Psoas muscle (tissue), 8 donors: ENCODE results near the gene FOXJ3. TPM values are rescaled to one million over a fixed set of nuclear protein-coding genes. Genes with fewer than 3 reads are reported as not detected.

ENCODE experiments used
- ATAC-seq, 4 donors: fragments of 200-7000 bp; cut with Tn5 transposase; one replicate each; pipeline ENCODE4 v1.9.1; 2020; ENCODE audit warnings: moderate library complexity in 3 of 4, mild to moderate bottlenecking in 2 of 4
- DNase-seq, 2 donors: peaks; one replicate each; pipeline ENCODE4 v3.0.0-alpha.2; 2020
- H3K27ac ChIP-seq: fragments of 200-600 bp; one replicate; pipeline ENCODE4 v1.8.0; 2022
- H3K27me3 ChIP-seq, 3 donors: fragments of 200-600 bp in 1 of 3; one replicate each; pipeline versions ENCODE4 v1.6.1 to v1.8.0; 2013 to 2022; ENCODE audit warnings: low read length in 2 of 3, mild to moderate bottlenecking in 2 of 3, moderate library complexity in 1 of 3; ENCODE audit not compliant: insufficient read depth in 3 of 3
- H3K36me3 ChIP-seq, 2 donors: fragments of 200-600 bp in 1 of 2; one replicate each; pipeline versions ENCODE4 v1.6.1 to v1.8.0; 2013 to 2022; ENCODE audit warnings: low read depth in 1 of 2, mild to moderate bottlenecking in 1 of 2, moderate library complexity in 1 of 2; ENCODE audit not compliant: insufficient read depth in 1 of 2
- H3K4me1 ChIP-seq: fragments of 200-600 bp; one replicate; pipeline ENCODE4 v1.8.0; 2022
- H3K4me3 ChIP-seq: fragments of 200-600 bp; one replicate; pipeline ENCODE4 v1.8.0; 2022; ENCODE audit warnings: mild to moderate bottlenecking
- H3K9me3 ChIP-seq: fragments of 200-600 bp; one replicate; pipeline ENCODE4 v1.8.0; 2022
- WGBS, 3 donors: extraction: QIAGEN DNeasy Blood & Tissue Kit; methylation state at CpG; one replicate each; pipeline versions ENCODE4 v1.1.6 to v1.1.7; 2013; 5-methylcytosine and 5-hydroxymethylcytosine counted together
- intact Hi-C, 2 donors: fragments of 100-400 bp; cut with DNase I; formaldehyde crosslinking; loops; one replicate each; pipeline versions ENCODE4 v1.11.0 to v1.14.2; 2022
- polyA plus RNA-seq, 3 donors: library from polyadenylated mRNA; stranded (reverse); fragments of 200-250 nt; gene quantifications; one replicate each; pipeline ENCODE4 v1.2.3, GENCODE V29; 2013
- total RNA-seq, 4 donors: library from RNA; stranded (reverse); fragmentation: NEBNext Ultra II Directional in 2 of 4; extraction: Animal tissue kit (Norgen Biotek cat#: 25700) in 2 of 4; gene quantifications; one replicate each; pipeline versions ENCODE4 v1.2.1 to v1.2.4, GENCODE V29; 2021 to 2023
- TF ChIP-seq, protein P1 (sequence below): fragments of 200-600 bp; IDR thresholded peaks from one replicate; pipeline ENCODE4 v1.8.0; 2022; ENCODE audit warnings: antibody characterized with exemption
- donor health status: healthy with polysubstance abuse.
- donor health status: DM: no; HTN: no; CAD: no; lungs with moderate emphysema.
- donor health status: Bipolar disorder and iron deficiency.
- donor health status: healthy.
- donor health status: DM: yes; HTN: yes; CAD: no.
- donor health status: DM: no; HTN: no; CAD: no.
- donor health status: DM: no; HTN: no; CAD: no.
- donor health status: DM: yes; HTN: yes; CAD: no.

FOXJ3 gene
- total and polyA plus RNA-seq, 7 donors, result 15.1 to 53.1 (median 47.9) TPM

GRCh38 chr1:42163536-42164503 is 171.2 kb downstream of the FOXJ3 start:
- TF ChIP-seq, protein P1, sequence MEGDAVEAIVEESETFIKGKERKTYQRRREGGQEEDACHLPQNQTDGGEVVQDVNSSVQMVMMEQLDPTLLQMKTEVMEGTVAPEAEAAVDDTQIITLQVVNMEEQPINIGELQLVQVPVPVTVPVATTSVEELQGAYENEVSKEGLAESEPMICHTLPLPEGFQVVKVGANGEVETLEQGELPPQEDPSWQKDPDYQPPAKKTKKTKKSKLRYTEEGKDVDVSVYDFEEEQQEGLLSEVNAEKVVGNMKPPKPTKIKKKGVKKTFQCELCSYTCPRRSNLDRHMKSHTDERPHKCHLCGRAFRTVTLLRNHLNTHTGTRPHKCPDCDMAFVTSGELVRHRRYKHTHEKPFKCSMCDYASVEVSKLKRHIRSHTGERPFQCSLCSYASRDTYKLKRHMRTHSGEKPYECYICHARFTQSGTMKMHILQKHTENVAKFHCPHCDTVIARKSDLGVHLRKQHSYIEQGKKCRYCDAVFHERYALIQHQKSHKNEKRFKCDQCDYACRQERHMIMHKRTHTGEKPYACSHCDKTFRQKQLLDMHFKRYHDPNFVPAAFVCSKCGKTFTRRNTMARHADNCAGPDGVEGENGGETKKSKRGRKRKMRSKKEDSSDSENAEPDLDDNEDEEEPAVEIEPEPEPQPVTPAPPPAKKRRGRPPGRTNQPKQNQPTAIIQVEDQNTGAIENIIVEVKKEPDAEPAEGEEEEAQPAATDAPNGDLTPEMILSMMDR, result no peak
- Histone ChIP-seq H3K27me3 (no peaks in the 10 kb centered on the region), H3K4me1 (no peaks in the 10 kb centered on the region), H3K36me3 (no peaks in the 10 kb centered on the region), H3K9me3 (peaks cover 7% of the 10 kb centered on the region), H3K4me3 (no peak overlapping the region), H3K27ac (no peak overlapping the region)
- ATAC-seq, result no peak
- 66 to 72% (median 71%) methylated on average over 16 of the region's 16 CpGs for WGBS, 3 donors
- intact Hi-C loops, result no loop called here
- no peak for DNase-seq

DNA sequence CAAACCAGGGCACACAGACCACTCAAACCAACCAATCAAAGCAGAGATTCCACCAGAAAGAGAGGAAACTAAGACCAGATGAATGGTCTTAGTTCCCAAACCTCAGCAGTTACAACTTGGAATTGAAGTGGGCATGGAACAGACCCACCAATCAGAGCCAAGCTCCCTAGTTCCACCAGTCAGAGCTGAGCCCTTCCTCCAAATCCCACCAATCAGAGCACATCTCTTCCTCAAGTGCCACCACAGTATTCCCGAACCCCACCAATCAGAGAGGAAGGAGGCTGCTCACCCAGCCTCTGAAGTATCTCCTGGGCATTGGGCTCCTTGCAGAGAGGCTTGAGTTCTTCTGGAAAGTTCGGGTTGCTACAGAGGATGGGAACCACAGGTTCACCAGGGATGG is 171.9 kb downstream of the FOXJ3 start:
- H3K36me3 ChIP-seq, result no peaks in the 10 kb centered on the region
- DNase-seq (no peak), ATAC-seq (no peak)
- no peak overlapping the region for H3K27ac ChIP-seq
- H3K27me3 ChIP-seq, result no peaks in the 10 kb centered on the region
- peaks cover 7% of the 10 kb centered on the region for H3K9me3 ChIP-seq
- no peak overlapping the region for H3K4me3 ChIP-seq
- TF ChIP-seq, protein P1, result no peak
- WGBS, 3 donors, result 82 to 87% (median 85%) methylated on average over 2 of the region's 2 CpGs
- H3K4me1 ChIP-seq, result no peaks in the 10 kb centered on the region
- intact Hi-C loops, result no loop called here

DNA sequence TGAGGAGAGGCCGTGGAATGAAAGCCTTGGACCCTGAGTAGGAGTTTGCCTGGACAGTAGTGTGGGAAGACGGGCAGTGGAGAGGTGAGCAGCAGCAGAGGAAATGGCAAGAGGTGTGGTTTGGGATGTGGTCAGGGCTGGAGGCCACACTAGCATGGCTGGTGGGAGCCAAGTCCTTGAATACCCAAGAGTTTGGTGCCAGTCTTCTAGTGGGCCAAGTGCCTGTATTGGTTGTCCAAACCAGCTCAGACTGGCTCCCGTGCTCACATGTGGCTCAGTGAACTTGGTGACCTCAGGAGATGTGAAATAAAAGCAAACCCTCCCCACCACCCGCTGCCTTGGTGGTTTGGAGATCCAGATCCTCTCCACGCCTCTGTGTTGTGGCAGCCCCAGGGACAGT is 172.9 kb downstream of the FOXJ3 start:
- Histone ChIP-seq H3K9me3 (peaks cover 7% of the 10 kb centered on the region), H3K36me3 (no peaks in the 10 kb centered on the region), H3K27ac (no peak overlapping the region), H3K4me3 (no peak overlapping the region), H3K27me3 (no peaks in the 10 kb centered on the region), H3K4me1 (no peaks in the 10 kb centered on the region)
- TF ChIP-seq, protein P1, result no peak
- WGBS, 3 donors, result 73 to 80% (median 75%) methylated on average over 5 of the region's 5 CpGs
- intact Hi-C loops, result no loop called here
- no peak for DNase-seq
- ATAC-seq, result no peak

DNA sequence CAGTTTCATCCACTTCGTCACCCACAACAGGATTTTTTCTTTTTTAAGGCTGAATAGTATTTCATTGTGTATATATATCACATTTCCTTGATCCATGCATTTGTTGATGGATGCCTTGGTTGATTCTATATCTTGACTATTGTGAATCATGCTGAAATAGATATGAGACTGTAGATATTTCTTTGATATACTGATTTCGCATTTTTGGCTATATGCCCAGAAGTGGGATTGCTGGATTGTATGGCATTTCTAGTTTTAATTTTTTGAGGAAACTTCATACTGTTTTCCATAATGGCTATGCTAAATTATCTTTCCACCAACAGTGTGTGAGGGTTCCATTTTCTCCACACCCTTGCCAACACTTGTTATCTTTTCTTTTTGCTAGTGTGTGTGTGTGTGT is 176.8 kb downstream of the FOXJ3 start:
- Histone ChIP-seq H3K4me1 (no peaks in the 10 kb centered on the region), H3K9me3 (peaks cover 7% of the 10 kb centered on the region), H3K27ac (no peak overlapping the region), H3K36me3 (no peaks in the 10 kb centered on the region), H3K27me3 (peaks cover 0 to 1% (median 0%) of the 10 kb centered on the region in 3 donors), H3K4me3 (no peak overlapping the region)
- intact Hi-C loops, result loop anchor here in 1 of 2 donors (10.0 kb wide), 1 partner anchor 587 kb away; the partner anchor contains the start of gene CLDN19
- DNase-seq (no peak), ATAC-seq (no peak)
- 54 to 63% (median 59%) methylated on average over 2 of the region's 2 CpGs for WGBS, 3 donors
- TF ChIP-seq, protein P1, result no peak
